NCI-H2227 (cell line): ENCODE measurements around the gene CAMSAP1.

Source experiments
- DNase-seq: peaks from one replicate; lab custom pipeline; 2025; ENCODE audit not compliant: unreplicated experiment; lab: John Stamatoyannopoulos, UW

Gene CAMSAP1

DNA sequence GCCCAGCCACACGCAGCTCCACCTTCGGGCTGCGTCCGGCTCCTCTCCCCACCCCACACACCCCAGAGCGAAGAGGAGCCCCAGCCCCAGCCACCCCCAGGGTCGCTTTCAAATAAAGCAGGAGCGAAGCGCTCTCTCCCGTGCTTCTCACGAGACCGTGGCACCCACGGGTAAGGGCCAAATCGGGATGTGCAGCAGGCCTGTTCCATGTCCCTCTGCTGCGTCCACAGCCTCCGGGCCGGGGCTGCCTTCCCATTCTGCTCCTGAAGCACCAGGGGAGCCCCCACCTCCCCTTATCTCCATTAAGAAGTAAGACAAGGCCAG lies 145.5 kb downstream of the CAMSAP1 start:
- DNase-seq: no peak

DNA sequence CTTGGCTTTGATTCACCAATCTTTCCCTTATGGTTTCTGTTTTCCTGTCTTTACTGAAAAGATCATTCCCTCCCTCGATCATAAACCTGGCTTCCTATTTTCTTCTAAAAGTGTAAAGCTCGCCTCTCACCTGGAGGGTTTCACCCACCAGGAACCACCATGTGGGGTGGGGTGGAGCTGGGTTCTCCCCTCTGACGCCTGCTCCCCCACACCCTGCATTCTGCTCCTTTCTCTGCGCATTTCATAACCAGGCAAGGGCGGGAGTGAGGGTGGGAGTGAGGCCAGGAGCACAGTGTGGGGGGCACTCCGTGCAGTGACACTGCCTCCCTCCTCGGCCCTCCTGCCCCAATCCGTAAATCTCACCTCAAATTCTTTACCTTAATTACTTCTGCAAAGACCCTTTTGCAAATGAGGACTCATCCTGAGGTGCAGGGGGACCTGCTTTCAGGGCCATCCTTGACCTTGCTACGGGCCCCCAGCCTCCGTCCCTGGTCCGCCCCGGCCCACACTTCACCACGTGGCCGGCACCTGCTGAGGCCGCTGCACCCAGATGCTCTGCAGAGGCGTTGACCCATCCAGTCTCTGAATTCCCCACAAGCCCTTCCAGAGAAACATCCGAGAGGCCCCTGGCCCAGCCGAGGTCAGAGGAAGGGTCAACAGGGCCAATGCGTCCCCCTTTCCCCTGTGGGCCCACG lies 146.0 kb downstream of the CAMSAP1 start:
- no peak for DNase-seq

DNA sequence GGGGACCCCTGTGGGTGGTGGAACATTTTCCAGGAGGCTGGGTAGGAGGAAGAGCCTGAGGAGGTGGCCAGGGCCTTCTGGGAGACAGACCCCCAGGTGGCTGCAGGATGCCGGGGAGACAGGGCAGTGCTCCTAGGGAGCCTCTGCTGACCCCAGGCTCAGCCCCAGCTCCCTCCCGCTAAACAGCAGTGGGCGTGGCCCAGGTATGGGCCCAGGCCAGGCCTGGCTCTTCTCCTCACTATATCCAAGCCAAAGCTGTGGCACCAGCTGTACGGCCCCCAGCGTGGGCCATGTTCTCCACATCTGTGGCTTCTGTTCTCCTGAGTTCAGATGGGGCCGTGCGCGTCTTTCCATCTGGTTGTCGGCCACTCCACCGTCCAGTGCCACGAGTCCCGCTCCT lies 146.9 kb downstream of the CAMSAP1 start:
- no peak for DNase-seq

DNA sequence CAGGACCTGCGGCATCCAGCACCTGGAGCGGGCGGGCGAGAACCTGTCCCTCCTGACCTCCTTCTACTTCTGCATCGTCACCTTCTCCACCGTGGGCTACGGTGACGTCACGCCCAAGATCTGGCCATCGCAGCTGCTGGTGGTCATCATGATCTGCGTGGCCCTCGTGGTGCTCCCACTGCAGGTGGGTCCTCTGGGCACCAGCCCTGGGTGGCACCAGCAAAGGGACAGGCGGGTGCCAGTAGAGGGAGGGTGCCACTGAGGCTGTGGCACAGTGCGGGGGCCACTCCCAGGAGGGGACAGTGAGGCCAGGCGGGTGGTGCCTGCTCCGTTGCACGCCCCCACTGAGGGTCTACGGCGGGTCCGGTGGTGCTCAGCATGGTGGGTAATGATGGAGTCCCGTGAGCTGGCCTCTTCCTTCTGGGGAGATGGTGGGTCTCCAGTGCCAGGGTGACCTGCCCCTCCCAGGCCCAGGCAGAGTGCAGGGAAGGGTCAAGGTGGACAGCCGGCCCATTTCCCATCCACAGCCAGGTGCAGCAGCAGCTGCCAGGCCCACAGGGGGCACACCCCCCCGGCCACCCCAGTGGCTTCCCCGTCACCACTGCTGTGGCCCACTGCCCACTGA lies 147.6 kb downstream of the CAMSAP1 start:
- DNase-seq: no peak

DNA sequence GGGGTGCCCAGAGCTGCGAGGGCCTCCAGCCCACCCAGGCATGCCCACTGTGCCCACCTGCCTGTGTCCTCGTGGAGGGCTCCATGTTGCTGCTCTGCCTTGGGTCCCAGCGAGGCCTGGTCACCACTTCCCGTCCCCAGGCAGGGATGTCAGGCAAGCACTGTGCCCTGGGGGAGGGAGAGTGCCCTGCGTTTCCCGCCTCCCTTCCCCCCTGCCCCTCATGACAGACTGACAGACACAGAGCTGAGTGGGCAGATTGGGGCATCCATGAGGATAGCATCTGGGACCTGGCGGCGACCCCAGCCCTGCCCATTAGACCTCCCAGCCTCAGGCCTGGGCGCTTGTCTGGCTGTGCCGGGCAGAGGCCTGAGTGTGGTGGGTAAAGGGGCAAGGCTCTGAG lies 148.5 kb downstream of the CAMSAP1 start:
- no peak for DNase-seq
